Coronary artery (tissue), 2 donors: ENCODE measurements around the gene STX12.
"Not testable (repeated sequence)": the region's sequence is repeated elsewhere in the genome, so short reads cannot be mapped to it uniquely, and the experiment has no call there.

Experiments used
- DNase-seq: peaks from one replicate; pipeline ENCODE4 v3.0.0-alpha.2; 2017; ENCODE audit warnings: low spot score
- H3K27ac ChIP-seq, 2 donors: fragments of 200-600 bp; sonication (generic); one replicate each; pipeline ENCODE4 v1.5.1; 2016 to 2019
- H3K4me3 ChIP-seq: fragments of 200-600 bp; sonication (generic); 2 replicates; pipeline ENCODE4 v1.5.1; 2016; ENCODE audit warnings: mild to moderate bottlenecking, moderate library complexity
- CTCF ChIP-seq: fragments of 200-600 bp; sonication (generic); IDR thresholded peaks from one replicate; pipeline ENCODE4 v1.5.1; 2019; ENCODE audit warnings: antibody characterized with exemption

STX12 gene

DNA sequence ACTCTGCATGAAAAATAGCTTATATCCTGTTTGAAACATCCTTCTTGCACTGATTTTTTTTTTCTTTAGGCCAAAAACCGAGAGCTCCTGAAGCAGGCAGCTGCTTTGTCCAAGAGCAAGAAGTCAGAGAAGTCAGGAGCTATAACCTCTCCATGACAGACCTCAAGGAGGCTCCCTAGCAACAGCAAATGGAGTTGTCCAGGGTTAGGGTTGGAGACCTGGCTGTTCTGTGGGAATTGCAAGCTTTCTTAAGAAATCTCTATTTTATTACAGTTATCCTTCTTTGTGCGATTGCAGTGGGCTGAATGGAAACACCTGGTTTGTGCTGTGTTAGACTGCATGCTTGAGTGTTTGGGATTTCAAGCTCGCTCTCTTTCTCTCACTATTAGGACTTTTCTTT is 12.6 kb upstream of the STX12 start:
- TF ChIP-seq CTCF, result no peak
- DNase-seq, result no peak
- H3K4me3 ChIP-seq, result no peak overlapping the region
- no peak overlapping the region for H3K27ac ChIP-seq

GRCh38 chr1:27762033-27762432 is 11.0 kb upstream of the STX12 start:
- Histone ChIP-seq H3K4me3 (no peak overlapping the region), H3K27ac (no peak overlapping the region)
- DNase-seq, result no peak
- no peak for TF ChIP-seq CTCF

DNA sequence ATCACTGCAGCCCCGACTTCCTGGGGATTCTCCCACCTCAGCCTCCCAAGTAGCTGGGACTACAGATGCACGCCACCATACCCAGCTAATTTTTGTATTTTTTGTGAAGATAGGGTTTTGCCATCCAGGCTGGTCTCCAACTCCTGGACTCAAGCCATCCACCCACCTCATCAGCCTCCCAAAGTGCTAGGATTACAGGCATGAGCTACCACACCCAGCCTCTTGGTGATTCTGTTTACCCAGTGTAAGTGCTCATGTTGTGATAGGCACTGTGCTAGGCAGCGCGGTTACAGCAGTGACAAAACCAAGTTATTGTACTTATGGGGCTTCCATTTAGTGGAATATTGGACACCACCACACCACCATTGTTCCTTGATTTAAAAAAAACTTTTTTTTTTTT is 9.7 kb upstream of the STX12 start:
- H3K4me3 ChIP-seq, result no peak overlapping the region
- DNase-seq, result no peak
- no peak overlapping the region for H3K27ac ChIP-seq
- TF ChIP-seq CTCF, result no peak

DNA sequence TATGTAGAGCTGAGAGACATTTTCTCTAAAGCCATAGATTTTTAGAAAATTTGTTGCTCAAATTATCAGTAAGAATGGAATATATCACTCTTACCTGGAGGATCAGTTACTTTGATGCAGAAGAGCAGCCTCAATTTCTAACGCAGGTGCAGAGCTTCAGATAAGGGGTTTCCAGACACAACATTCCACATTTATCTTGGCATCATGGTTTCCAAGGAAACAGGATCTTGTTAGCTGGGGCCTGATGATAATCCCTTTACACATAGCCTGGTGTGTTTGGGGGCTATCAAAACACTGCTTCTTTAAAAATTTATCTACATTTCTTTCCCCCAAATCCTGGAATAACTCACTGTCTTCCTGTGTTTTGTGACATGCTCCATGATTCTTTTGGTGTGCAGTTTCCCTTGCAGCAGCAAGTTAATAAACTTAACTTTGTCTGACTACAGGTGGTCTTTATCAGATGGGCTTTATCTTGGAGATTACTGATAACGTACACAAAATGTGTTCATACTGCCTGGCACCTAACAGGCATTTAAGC is 2.7 kb upstream of the STX12 start:
- Histone ChIP-seq H3K4me3 (no peak overlapping the region), H3K27ac (no peak overlapping the region)
- DNase-seq, result no peak
- no peak for TF ChIP-seq CTCF

DNA sequence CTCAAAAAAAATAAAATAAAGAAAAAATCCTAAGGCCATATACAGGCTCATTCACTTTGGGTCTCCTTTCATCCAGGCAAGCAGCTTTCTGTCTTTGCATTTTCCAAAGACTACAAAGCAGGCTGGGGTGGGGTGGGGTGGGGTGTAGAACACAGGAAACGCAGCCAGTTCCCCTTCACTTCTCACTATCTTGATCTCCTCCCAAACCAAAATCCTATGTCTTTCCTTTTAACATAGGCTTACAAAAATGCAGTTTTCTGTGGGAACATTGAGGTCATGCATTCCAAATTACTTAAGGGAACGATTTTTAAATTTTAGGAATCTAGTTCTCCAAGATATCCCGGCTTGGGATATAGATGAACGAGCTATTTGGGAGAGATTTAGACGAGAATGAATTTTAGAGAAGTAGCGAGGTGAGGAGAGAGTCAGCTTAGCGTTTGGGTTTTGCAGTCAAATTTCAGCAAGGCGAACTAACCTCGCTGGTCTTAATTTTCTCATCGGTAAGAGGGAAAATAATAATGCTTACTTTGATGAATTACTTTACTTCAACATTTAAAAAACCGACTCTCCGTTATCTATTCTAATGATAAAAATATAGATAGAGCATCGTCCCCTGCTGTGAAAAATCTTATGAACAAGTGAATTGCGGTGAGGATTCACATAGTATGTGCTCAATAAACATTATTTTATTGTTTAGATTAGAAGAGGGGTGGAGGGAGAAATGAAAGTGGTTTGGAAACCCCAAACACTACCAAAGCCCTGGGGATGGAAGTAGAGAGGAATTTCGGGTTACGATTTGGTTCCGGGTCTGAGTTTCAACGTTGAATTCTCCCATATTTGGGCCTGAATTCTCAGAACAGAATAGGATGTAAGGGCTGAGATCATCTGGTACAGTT is 735 bp upstream of the STX12 start:
- peak overlapping the region; percentile 92 to 99 for H3K27ac ChIP-seq
- no peak for TF ChIP-seq CTCF
- H3K4me3 ChIP-seq, result peak overlapping the region; percentile 99
- no peak for DNase-seq

- peak overlapping the region; percentile 92 to 99 for H3K27ac ChIP-seq
- DNase-seq, result no peak
- peak overlapping the region; percentile 99 for H3K4me3 ChIP-seq
- TF ChIP-seq CTCF, result no peak
Observed at GRCh38 chr1:27773826-27774445, 917 bp downstream of the STX12 start.

GRCh38 chr1:27774654-27775053 is 1.6 kb downstream of the STX12 start:
- peak overlapping the region; percentile 99 for H3K4me3 ChIP-seq
- TF ChIP-seq CTCF, result no peak
- H3K27ac ChIP-seq, result no peak overlapping the region
- DNase-seq, result no peak

- DNase-seq, H3K4me3 ChIP-seq, H3K27ac ChIP-seq: not testable (repeated sequence)
Observed at GRCh38 chr1:27775336-27775735, 2.3 kb downstream of the STX12 start.

DNA sequence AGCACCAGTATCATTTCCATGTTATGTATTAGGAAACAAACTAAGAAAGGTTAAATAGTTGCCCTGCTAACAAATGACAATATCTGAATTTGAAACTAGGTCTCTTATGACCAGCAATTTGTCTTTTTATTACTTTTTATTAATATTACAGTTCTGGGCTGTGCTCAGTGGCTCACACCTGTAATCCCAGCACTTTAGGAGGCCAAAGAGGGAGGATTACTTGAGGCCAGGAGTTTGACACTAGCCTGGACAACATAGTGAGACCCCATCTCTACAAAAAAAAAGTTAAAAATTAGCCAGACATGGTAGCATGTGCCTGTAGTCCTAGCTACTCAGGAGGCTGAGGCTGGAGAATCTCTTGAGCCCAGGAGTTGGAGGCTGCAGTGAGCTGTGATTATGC is 3.3 kb downstream of the STX12 start:
- not testable (repeated sequence) for DNase-seq, H3K4me3 ChIP-seq, H3K27ac ChIP-seq
